ENCODE measurements around the gene ACSM3. TPM values are rescaled to one million over a fixed set of nuclear protein-coding genes. Genes with fewer than 3 reads are reported as not detected.
"Not testable (repeated sequence)": the region's sequence is repeated elsewhere in the genome, so short reads cannot be mapped to it uniquely, and the experiment has no call there.

Gene ACSM3
- total RNA-seq, 4 donors from 2014 or later: 0.20 to 0.49 TPM; not detected in 2

- intact Hi-C loops (cut with DNase I; ENCODE audit: low total_unique reads): no loop called here
Observed at GRCh38 chr16:20761175-20761574, 2.6 kb upstream of the ACSM3 start.

GRCh38 chr16:20762404-20763123, 1.2 kb upstream of the ACSM3 start:
- no peak for TF ChIP-seq CTCF (IDR thresholded peaks at IDR 0.05 in 4 of 5, conservative IDR thresholded peaks at IDR 0.05 in 1 of 5)
- TF ChIP-seq POLR2A (IDR thresholded peaks at IDR 0.05): no peak
- in situ Hi-C loops (cut with MboI; ENCODE audit: low sequenced_read_pairs in 4 of 4): no loop called here
- ATAC-seq: no peak

More at GRCh38 chr16:20761175-20761574, 2.6 kb upstream of the ACSM3 start:
- no peaks in the 10 kb centered on the region for H3K9me3 ChIP-seq
- ATAC-seq (no peak), DNase-seq (no peak)
- no peak overlapping the region for H3K4me3 ChIP-seq
- no peak overlapping the region for H3K27ac ChIP-seq
- H3K36me3 ChIP-seq: no peaks in the 10 kb centered on the region
- H3K27me3 ChIP-seq: no peaks in the 10 kb centered on the region
- no peaks in the 10 kb centered on the region for H3K4me1 ChIP-seq
- TF ChIP-seq CTCF (IDR thresholded peaks at IDR 0.05 in 4 of 5, conservative IDR thresholded peaks at IDR 0.05 in 1 of 5) (no peak), POLR2A (IDR thresholded peaks at IDR 0.05) (no peak)
- in situ Hi-C loops (cut with MboI; ENCODE audit: low sequenced_read_pairs in 4 of 4): no loop called here

GRCh38 chr16:20764448-20764847, 634 bp downstream of the ACSM3 start:
- ATAC-seq; H3K4me1 ChIP-seq; H3K27ac ChIP-seq; H3K9me3 ChIP-seq; in situ Hi-C loops (cut with MboI; ENCODE audit: low sequenced_read_pairs in 4 of 4); H3K4me3 ChIP-seq; H3K27me3 ChIP-seq; DNase-seq; intact Hi-C loops (cut with DNase I; ENCODE audit: low total_unique reads); H3K36me3 ChIP-seq: not testable (repeated sequence)

More at GRCh38 chr16:20762404-20763123, 1.2 kb upstream of the ACSM3 start:
- Histone ChIP-seq H3K27ac (no peak overlapping the region), H3K27me3 (no peaks in the 10 kb centered on the region), H3K4me3 (no peak overlapping the region), H3K4me1 (no peaks in the 10 kb centered on the region), H3K9me3 (no peaks in the 10 kb centered on the region), H3K36me3 (no peaks in the 10 kb centered on the region)
- intact Hi-C loops (cut with DNase I; ENCODE audit: low total_unique reads): no loop called here
- DNase-seq: no peak

- no peak for DNase-seq
- no peak overlapping the region for H3K4me3 ChIP-seq
- TF ChIP-seq POLR2A (IDR thresholded peaks at IDR 0.05): no peak
- no peak for TF ChIP-seq CTCF (IDR thresholded peaks at IDR 0.05 in 4 of 5, conservative IDR thresholded peaks at IDR 0.05 in 1 of 5)
- H3K27ac ChIP-seq: no peak overlapping the region
- H3K27me3 ChIP-seq: no peaks in the 10 kb centered on the region
- intact Hi-C loops (cut with DNase I; ENCODE audit: low total_unique reads): no loop called here
- in situ Hi-C loops (cut with MboI; ENCODE audit: low sequenced_read_pairs in 4 of 4): no loop called here
- no peaks in the 10 kb centered on the region for H3K36me3 ChIP-seq
- ATAC-seq: no peak
- no peaks in the 10 kb centered on the region for H3K4me1 ChIP-seq
- no peaks in the 10 kb centered on the region for H3K9me3 ChIP-seq
Observed at GRCh38 chr16:20765732-20766131, 1.9 kb downstream of the ACSM3 start.

- in situ Hi-C loops (cut with MboI; ENCODE audit: low sequenced_read_pairs in 4 of 4) (no loop called here), intact Hi-C loops (cut with DNase I; ENCODE audit: low total_unique reads) (no loop called here)
- ATAC-seq: no peak
- Histone ChIP-seq H3K27ac (no peak overlapping the region), H3K9me3 (no peaks in the 10 kb centered on the region), H3K4me1 (no peaks in the 10 kb centered on the region), H3K4me3 (no peak overlapping the region), H3K27me3 (no peaks in the 10 kb centered on the region), H3K36me3 (no peaks in the 10 kb centered on the region)
- TF ChIP-seq CTCF (IDR thresholded peaks at IDR 0.05 in 4 of 5, conservative IDR thresholded peaks at IDR 0.05 in 1 of 5) (no peak), POLR2A (IDR thresholded peaks at IDR 0.05) (no peak)
- DNase-seq: no peak
Observed at GRCh38 chr16:20766294-20766693, 2.5 kb downstream of the ACSM3 start.
